Measurements from ENCODE around the gene GLIPR1L1. TPM values are rescaled to one million over a fixed set of nuclear protein-coding genes. Genes with fewer than 3 reads are reported as not detected.
A peak's percentile ranks its signal among the peaks of the same experiment; 100 is the strongest.

Gene GLIPR1L1
- total RNA-seq (2021; ENCODE audit: unreplicated experiment) = not detected
- polyA plus RNA-seq (2012) = 0.39 and 0.42 TPM in 2 replicates
- Bru-seq, nascent RNA = percentile 18 among the genes with signal in this experiment
- percentile 5 among the genes with signal in this experiment for BruChase-seq, experiment 1, labeled RNA remaining after a 6-hour chase
- BruChase-seq, experiment 2, labeled RNA remaining after a 2-hour chase = percentile 9 among the genes with signal in this experiment
- long read RNA-seq = 0 reads

DNA sequence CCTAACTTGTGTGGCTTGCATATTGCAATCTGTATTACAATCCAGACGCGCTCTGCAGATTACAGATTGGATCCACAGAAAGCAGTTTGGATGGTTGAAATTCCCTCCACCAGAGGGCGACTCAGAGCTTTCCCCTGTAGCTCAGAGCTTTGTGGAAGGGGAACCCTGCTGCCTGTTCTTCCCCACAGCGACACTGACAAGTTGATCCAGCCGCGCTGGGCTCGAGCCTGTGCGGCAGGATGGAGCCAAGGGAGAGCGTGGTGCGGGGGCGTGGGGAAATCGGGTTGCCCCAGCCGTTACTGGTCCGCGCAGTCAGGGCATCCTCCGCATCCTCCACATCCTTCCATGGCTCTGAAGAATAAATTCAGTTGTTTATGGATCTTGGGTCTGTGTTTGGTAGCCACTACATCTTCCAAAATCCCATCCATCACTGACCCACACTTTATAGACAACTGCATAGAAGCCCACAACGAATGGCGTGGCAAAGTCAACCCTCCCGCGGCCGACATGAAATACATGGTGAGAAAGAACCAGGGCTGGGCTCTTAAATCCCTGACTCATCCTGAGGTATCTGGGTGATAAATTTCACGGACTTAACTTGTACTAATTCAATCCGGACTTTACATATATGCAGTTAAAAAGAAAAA, at the start of gene GLIPR1L1:
Gene GLIPR1L1 (plus strand): TSS at position 287 of the 647 bp plus-strand sequence. CDS start 59 bp downstream, at position 346.
- BruUV-seq (replicated peaks) = TSS peak; percentile 86
- Histone ChIP-seq H3K79me2 (ENCODE audit: insufficient read depth, low read length) (no peaks in the 10 kb centered on the region), H3K4me2 (ENCODE audit: low read length) (peak within 1 kb of the TSS; percentile 74), H4K20me1 (ENCODE audit: insufficient read depth) (no peaks in the 10 kb centered on the region), H3K36me3 (ENCODE audit: control insufficient read depth in 1 of 2, insufficient read depth in 2 of 2, low read length in 2 of 2) (no peaks in the 10 kb centered on the region), H3K27me3 (ENCODE audit: insufficient read depth, low read length) (no peaks in the 10 kb centered on the region), H3K4me1 (ENCODE audit: control insufficient read depth in 1 of 2, insufficient read depth in 2 of 2, low read length in 2 of 2) (peaks cover 16 to 25% of the 10 kb centered on the region in 2 experiments), H3K9me3 (ENCODE audit: control insufficient read depth in 1 of 2, insufficient read depth in 1 of 2, low read depth in 1 of 2, low read length in 2 of 2) (no peaks in the 10 kb centered on the region), H3K27ac (ENCODE audit: low read depth, low read length) (peak within 1 kb of the TSS; percentile 63), H3K4me3 (replicated peaks in 1 of 2; ENCODE audit: low read depth in 1 of 2, low read length in 2 of 2) (peak within 1 kb of the TSS; percentile 42 to 57), H3K9ac (ENCODE audit: low read length) (peak within 1 kb of the TSS; percentile 41), H3K9me2 (ENCODE audit: insufficient read depth) (no peaks in the 10 kb centered on the region), H2AFZ (ENCODE audit: low read depth, low read length, poor library complexity, severe bottlenecking) (peak within 1 kb of the TSS; percentile 1)
- POLR2A ChIA-PET = interaction anchor here (0.6 kb wide), 1 partner anchor 17 kb away, joined by 3 read pairs; no protein-coding TSS in a partner anchor
- peak; percentile 92 for DNase-seq (ENCODE audit: low read depth, low spot score)
- no peak for TF ChIP-seq CEBPB (IDR thresholded peaks at IDR 0.05; ENCODE audit: low read depth)
- TF ChIP-seq SRF (IDR thresholded peaks at IDR 0.05; ENCODE audit: low read depth) = 0 out of 2 replicates have a peak, but pooled peaks have one; percentile 19
- TF ChIP-seq EGR1 (IDR thresholded peaks at IDR 0.05; ENCODE audit: low read depth) = peak; percentile 98
- TF ChIP-seq FOSL1 (IDR thresholded peaks at IDR 0.05; ENCODE audit: low read depth) = peak; percentile 38; the same call in 1 of the 2 replicates
- no peak for TF ChIP-seq ZBTB33 (IDR thresholded peaks at IDR 0.05; ENCODE audit: extremely low read depth, insufficient replicate concordance, low read length)
- peak; percentile 63 for TF ChIP-seq SIN3A (IDR thresholded peaks at IDR 0.05; ENCODE audit: low read depth)
- peak; percentile 39; the same call in 1 of the 2 replicates for TF ChIP-seq POLR2AphosphoS5 (IDR thresholded peaks at IDR 0.05; ENCODE audit: low read depth, low read length)
- TF ChIP-seq, protein P1, sequence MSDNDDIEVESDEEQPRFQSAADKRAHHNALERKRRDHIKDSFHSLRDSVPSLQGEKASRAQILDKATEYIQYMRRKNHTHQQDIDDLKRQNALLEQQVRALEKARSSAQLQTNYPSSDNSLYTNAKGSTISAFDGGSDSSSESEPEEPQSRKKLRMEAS (IDR thresholded peaks at IDR 0.05) = peak; percentile 66
- TF ChIP-seq ELF1 (IDR thresholded peaks at IDR 0.05; ENCODE audit: borderline replicate concordance, low read depth) = no peak
- no peak for TF ChIP-seq ZNF274 (IDR thresholded peaks at IDR 0.05; ENCODE audit: low read depth, low read length)
- TF ChIP-seq POLR2A (IDR thresholded peaks at IDR 0.05; ENCODE audit: borderline replicate concordance, extremely low read depth, insufficient read depth, insufficient read length) = no peak
- TF ChIP-seq YY1 (IDR thresholded peaks at IDR 0.05; ENCODE audit: extremely low read depth, insufficient replicate concordance, low read depth, low read length) = peak; percentile 66
- TF ChIP-seq ATF3 (IDR thresholded peaks at IDR 0.05) = no peak
- TF ChIP-seq JUND (IDR thresholded peaks at IDR 0.05) = peak; percentile 34; the same call in 1 of the 2 replicates
- peak; percentile 86 for TF ChIP-seq RAD21 (IDR thresholded peaks at IDR 0.05; ENCODE audit: low read depth)
- peak; percentile 77 for TF ChIP-seq CBX3 (IDR thresholded peaks at IDR 0.05; ENCODE audit: low read depth)
- TF ChIP-seq, protein P2, sequence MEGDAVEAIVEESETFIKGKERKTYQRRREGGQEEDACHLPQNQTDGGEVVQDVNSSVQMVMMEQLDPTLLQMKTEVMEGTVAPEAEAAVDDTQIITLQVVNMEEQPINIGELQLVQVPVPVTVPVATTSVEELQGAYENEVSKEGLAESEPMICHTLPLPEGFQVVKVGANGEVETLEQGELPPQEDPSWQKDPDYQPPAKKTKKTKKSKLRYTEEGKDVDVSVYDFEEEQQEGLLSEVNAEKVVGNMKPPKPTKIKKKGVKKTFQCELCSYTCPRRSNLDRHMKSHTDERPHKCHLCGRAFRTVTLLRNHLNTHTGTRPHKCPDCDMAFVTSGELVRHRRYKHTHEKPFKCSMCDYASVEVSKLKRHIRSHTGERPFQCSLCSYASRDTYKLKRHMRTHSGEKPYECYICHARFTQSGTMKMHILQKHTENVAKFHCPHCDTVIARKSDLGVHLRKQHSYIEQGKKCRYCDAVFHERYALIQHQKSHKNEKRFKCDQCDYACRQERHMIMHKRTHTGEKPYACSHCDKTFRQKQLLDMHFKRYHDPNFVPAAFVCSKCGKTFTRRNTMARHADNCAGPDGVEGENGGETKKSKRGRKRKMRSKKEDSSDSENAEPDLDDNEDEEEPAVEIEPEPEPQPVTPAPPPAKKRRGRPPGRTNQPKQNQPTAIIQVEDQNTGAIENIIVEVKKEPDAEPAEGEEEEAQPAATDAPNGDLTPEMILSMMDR (IDR thresholded peaks at IDR 0.05 in 2 of 3, conservative IDR thresholded peaks at IDR 0.05 in 1 of 3; ENCODE audit: borderline replicate concordance in 1 of 3, insufficient read depth in 1 of 3, low read depth in 2 of 3, low read length in 2 of 3) = peak; percentile 75 to 83 (median 75)
- CTCF ChIA-PET = interaction anchor here (0.7 to 1.7 kb wide), 13 partner anchors 8 to 1121 kb away, joined by 3 to 17 read pairs (median 4); partner anchors contain the start of gene GLIPR1L2
- RAD21 ChIA-PET (ENCODE audit: low non-redundant PET in 1 of 2, low total read pairs in 2 of 2, uncharacterized antibody in 2 of 2, unreplicated experiment in 2 of 2) = interaction anchor here in 1 of 2 experiments (0.8 kb wide), 1 partner anchor 55 kb away, joined by 3 read pairs; no protein-coding TSS in a partner anchor
- intact Hi-C loops (cut with micrococcal nuclease) = loop anchor here (5.0 to 10.0 kb wide), 4 partner anchors 153 to 1013 kb away; partner anchors contain the start of gene BBS10
- ATAC-seq = peak; percentile 86

Measured in HCT116 (cell line).